Measurements from ENCODE around the gene RAP1GAP. TPM values are rescaled to one million over a fixed set of nuclear protein-coding genes. Genes with fewer than 3 reads are reported as not detected.

The RAP1GAP gene
- 20.2 TPM for polyA plus RNA-seq (ENCODE audit: insufficient read length)
- long read RNA-seq, donor 1: 0 reads
- long read RNA-seq, donor 2, partial matches to known transcripts: 0 of 1 reads
- long read RNA-seq, donor 2, other reads (novel, unspliced or antisense): 0 of 1 reads
- long read RNA-seq, donor 3, partial matches to known transcripts: 0 of 1 reads
- long read RNA-seq, donor 3, other reads (novel, unspliced or antisense): 0 of 1 reads
- long read RNA-seq, donor 4: 0 reads
- long read RNA-seq, donor 5, partial matches to known transcripts: 0 of 1 reads
- long read RNA-seq, donor 5, other reads (novel, unspliced or antisense): 0 of 1 reads
- long read RNA-seq, donor 6, partial matches to known transcripts: 0 of 2 reads
- long read RNA-seq, donor 6, other reads (novel, unspliced or antisense): 0 of 2 reads
- long read RNA-seq, donor 7, partial matches to known transcripts: 0 of 4 reads
- long read RNA-seq, donor 7, other reads (novel, unspliced or antisense): 0 of 4 reads
- long read RNA-seq, donor 8, partial matches to known transcripts: 0 of 1 reads
- long read RNA-seq, donor 8, other reads (novel, unspliced or antisense): 0 of 1 reads

DNA sequence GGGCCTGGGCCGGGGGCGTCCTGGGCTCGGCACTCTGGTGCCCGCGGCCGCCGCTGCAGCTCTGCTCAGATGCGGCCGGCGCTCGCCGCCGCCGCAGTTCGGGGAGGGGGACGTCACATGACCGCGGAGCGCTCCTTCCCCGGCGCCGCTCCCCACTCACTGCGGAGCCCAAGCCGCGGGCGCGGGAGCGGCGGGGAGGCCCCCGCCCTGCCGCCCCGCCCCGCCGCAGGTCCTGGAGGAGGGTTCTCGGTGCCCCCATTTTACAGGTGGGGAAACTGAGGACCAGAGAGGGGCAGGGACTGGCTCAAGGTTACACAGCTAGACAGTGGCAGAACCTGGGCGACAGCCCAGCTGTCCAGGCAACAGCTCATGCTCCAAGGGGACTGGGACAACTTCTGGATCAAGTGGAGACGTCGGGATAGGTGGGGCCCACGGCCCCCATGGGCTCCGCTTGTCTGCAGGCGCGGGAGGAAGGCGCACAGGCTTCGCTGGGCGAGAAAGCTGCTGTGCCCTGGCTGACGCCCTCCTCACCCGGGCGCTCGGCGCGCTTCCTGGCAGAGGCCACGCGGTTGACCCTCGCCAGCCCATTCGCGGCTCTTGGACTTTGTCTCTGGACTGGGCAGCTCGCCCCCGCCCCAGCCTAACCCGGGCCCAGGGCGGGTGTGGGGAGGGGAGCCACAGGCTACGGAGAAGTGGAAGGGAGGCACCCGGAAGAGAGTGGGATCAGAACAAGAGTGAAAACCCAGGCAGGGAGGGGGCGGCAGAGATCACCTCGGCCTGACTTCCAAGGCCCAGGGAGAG, at the start of gene RAP1GAP:
Gene RAP1GAP (minus strand): TSS at position 100 of the 801 bp plus-strand sequence. CDS start 49,325 bp downstream, outside the sequence.
- no peak for DNase-seq

- no peak for DNase-seq
Measured at GRCh38 chr1:21716169-21716568, 47.0 kb upstream of the RAP1GAP start.

DNA sequence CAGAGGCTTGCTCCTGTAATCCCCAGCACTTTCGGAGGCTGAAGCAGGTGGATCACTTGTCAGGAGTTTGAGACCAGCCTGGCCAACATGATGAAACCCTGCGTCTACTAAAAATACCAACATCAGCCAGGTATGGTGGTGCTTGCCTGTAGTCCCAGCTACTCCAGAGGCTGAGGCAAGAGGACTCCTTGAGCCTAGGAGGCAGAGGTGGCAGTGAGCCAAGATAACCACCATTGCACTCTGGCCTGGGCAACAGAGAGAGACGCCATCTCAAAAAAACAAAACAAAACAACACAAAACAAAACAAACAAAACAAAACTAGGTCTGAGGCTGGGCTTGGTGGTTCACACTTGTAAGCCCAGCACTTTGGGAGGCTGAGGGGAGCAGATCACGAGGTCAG, 38.7 kb upstream of the RAP1GAP start:
- no peak for DNase-seq

DNA sequence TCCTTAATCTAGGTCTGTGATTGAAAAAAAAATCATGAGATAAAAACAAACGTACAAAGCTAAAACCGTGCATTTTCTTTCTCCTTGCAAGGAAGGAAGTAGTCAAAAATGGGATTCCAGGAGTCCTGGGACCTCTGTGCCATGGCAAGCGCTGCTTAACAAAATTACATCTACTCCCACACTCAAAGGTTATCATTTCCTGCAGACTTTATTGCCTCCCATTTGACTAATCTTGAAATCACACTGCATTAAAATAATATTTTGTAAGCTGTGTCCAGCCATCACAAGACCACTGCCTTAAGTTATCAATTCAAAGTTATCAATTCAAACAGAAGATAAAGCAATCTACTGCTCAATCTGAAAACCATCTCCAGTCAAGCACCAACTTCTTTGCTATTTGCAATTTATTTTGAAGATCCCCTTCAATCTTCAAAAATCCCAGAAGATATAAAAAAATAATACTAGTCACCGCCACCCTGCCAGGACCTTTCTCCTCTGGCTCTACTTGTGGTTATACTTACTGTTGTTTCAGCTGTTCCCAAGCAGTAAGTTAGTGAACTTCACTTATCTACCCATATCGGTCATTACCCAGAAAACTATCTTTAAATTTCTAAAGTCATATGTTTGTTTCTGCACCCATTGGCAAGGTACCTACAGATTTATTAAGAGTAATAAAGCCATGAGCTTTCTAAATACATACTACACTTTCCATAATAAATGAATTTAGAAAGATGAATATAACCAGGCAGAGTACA, 38.1 kb upstream of the RAP1GAP start:
- no peak for DNase-seq

DNA sequence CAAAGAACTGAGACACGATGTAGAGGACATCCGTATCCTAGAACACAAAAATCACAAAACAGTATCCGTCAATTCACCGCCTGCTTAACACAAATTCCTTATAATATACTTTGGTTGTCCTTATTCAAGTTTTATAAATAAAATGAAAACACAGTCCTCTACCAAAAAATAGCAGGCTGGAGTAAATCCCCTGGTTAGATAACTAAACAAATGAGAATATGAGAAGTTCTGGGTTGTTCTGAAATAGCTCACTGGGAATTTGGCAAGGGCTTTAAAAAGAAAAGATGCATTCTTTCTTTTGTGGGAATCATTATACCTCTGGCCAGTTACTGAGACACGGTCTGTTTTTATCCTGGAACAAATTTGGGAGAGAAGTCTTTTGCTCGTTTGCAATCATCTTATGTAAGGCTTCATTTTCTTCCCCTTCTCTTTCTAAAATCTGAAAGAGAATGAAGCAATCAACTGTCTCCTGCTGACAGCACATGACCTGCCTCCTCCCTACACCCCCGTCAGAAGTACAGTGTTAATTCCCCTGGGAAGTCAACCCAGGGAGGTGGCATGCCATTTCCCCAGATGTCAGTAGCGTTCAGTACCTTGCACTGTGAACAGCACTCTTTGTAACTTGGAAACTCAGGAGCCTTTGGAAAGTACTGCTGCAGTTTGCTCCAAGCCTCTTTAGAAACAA, 37.1 kb upstream of the RAP1GAP start:
- DNase-seq: no peak

- no peak for DNase-seq
Measured at GRCh38 chr1:21705303-21705980, 36.3 kb upstream of the RAP1GAP start.

DNA sequence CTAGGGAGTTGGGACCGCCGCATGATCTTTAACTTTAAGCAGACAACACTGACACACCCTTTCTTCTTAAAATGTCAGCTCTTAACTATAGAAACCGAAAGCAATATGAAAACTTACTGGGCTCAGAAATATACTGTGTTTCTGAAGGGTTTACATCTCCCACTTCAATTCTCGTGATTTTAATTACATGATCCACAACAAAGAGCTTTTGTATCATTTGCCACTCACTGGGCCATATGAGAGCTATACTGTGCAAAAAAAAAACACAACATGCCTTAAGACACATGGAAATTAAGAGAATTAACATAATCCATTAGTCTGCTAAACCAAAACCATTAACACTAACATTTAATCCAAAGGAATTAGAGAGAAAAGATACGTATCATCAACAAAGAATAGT, 35.0 kb upstream of the RAP1GAP start:
- no peak for DNase-seq

GRCh38 chr1:21703318-21703963, 34.3 kb upstream of the RAP1GAP start:
- peak; percentile 22 for DNase-seq

GRCh38 chr1:21702780-21703179, 33.6 kb upstream of the RAP1GAP start:
- DNase-seq: no peak

DNA sequence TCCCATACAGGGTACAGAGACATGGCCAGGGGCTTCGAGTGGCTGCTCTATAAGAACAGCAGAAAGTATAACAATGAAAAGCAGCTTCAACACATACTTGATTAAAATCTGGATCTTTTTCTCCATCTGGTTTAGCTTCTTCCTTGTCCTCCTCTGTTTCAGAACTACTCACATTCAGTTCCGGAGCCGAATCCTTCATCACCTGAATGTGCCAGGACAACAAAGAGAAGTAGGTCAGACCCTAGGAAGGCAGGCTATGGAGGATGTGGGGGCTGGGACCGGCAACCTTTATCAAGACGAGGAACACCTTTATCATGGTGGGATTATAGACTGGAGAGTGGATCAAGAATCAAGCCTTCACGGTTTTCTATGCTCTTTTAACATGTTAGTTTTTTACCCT, 32.2 kb upstream of the RAP1GAP start:
- no peak for DNase-seq

GRCh38 chr1:21700094-21700493, 30.9 kb upstream of the RAP1GAP start:
- no peak for DNase-seq

DNA sequence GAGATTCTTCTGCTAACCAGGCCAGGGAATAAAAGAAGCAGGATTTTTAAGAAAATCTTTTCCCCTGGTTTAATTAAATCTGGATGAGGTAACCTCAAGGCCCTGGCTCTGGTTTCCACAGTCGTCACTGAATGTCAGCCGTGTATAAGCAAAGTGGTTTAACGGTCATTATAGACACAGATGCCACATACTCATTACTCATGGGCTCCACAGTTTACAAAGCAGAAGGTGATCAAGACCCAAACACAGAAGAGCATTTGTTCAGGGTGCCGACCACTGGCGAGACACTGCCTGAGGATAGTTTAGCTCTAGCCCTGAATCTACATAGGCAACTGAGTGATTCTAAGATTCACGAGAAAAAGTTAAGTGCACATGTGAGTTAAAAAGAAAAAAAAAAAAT, 27.8 kb upstream of the RAP1GAP start:
- DNase-seq: no peak

DNA sequence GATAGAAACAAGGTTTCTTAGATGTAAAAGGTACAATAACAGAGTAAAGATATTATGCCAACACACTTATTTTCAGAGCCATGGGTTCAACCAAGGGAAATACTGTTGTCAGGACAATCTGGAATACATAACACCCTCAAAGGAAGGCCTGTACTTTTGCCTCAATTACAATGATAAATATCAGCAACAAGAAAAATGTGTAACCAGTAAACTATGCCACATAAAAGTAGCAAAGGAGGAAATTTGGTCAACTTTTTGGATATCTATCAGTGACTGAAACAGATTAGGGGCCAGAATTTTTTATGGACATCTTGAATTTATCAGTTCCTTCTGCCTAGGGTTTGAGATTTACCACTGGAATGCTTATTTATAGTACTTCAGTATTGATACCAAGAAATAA, 24.6 kb upstream of the RAP1GAP start:
- no peak for DNase-seq

GRCh38 chr1:21691739-21692138, 22.6 kb upstream of the RAP1GAP start:
- no peak for DNase-seq

- DNase-seq: no peak
Measured at GRCh38 chr1:21689661-21690372, 20.7 kb upstream of the RAP1GAP start.

DNA sequence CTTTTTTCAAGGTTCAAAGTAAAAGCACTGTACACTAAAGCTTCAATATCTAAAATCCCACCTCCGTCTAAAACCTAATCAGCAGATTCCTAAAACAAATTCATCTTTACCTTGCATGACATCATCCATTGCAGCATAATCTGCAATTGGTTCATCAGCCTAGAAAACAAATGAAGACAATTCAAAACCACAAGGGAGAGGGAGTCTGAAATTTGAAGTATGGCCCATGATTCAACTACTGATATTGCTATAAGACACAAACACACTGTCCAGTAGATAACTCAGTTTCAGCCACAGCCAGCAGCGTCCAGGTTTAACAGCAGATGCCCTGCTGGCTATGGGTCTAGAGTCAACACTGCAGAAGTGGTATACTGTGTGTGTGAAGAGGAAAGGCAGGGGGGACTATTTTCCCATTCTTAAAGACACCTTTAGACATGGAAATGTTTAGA, 17.9 kb upstream of the RAP1GAP start:
- no peak for DNase-seq

GRCh38 chr1:21685946-21686678, 17.0 kb upstream of the RAP1GAP start:
- no peak for DNase-seq

- no peak for DNase-seq
Measured at GRCh38 chr1:21681426-21681825, 12.3 kb upstream of the RAP1GAP start.

GRCh38 chr1:21680918-21681317, 11.8 kb upstream of the RAP1GAP start:
- DNase-seq: no peak

All from left kidney (tissue), 8 donors.